Measurements from ENCODE around the gene CCND1.
"Not testable (repeated sequence)": the region's sequence is repeated elsewhere in the genome, so short reads cannot be mapped to it uniquely, and the experiment has no call there.

Gene CCND1

DNA sequence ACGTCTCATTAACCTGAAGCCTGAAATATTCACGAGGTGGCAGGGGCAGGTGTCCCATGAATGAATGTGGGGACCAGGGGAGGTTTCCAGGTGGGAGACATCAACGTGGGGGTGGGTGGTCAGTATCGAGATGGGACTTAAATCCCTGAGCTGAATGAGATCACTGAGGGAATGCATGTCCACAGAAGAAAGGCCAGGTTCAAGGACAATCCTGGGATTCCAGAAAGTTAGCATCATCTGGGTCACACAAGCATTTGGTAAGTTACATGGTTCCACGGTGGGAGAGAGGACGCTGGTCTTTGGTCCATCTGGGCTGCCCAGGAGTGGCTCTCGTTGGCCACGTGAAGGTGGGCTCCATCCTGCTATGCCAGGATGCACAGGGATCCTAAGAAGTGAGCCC is 22.7 kb upstream of the CCND1 start:
- DNase-seq: no peak

DNA sequence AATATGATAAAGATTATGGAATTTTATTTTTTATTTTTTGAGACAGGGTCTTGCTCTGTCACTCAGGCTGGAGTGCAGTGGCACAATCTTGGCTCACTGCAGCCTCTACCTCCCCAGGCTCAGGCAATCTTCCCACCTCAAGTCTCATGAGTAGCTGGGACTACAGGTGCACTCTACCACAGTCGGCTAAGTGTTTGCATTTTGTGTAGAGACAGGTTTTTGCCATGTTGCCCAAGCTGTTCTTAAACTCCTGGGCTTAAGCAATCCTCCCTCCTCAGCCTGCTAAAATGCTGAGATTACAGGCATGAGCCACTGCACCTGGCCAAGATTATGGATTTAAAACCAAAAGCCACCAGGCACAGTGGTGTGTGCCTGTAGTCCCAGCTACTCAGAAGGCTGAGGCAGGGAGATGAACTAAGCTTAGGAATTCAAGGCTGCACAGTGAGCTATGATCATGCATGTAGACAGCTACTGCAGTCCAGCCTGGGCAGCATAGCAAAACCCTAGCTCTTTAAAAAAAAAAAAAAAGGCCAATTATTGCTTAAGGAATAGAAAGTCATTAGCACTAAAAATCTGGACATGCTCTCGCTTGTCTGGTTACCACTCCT is 20.2 kb upstream of the CCND1 start:
- no peak for DNase-seq

DNA sequence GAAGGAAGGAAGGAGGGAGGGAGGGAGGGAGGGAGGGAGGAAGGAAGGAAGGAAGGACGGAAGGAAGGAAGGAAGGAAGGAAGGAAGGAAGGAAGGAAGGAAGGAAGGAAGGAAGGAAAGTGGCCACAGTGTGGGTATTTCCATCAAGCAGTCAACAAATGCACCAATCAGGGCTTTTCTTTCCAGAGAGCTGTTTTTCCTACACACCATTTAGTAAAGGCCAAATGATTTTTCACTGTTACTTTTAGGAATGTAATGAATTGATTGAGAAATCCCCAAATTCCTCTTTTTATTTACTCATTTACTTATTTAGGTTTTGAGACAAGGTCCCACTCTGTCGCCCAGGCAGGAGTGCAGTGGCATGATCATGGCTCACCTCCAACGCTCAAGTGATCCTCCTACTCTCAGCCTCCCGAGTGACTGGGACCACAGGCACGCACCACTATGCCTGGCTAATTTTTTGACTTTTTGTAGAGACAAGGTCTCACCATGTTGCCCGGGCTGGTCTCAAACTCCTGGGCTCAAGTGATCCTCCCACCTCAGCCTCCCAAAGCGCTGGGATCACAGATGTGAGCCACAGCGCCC is 18.8 kb upstream of the CCND1 start:
- not testable (repeated sequence) for DNase-seq

DNA sequence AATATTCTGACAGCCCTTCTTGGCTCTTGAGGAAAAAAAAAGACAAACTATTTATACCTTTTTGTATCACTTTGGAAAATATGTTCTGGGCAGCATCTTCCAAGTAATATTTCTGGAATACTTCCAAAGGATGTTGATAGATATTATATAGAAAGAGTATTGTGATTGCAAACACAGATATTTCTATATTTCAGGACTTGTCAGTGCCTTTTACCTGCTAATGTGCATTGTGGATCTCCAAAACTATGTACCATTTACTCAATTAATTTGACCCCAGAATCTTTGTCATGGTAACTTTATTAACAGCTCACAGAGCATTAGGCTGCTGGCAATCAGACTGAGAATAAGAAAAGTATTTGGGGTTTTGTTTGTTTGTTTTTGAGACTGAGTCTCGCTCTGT is 16.7 kb upstream of the CCND1 start:
- no peak for DNase-seq

DNA sequence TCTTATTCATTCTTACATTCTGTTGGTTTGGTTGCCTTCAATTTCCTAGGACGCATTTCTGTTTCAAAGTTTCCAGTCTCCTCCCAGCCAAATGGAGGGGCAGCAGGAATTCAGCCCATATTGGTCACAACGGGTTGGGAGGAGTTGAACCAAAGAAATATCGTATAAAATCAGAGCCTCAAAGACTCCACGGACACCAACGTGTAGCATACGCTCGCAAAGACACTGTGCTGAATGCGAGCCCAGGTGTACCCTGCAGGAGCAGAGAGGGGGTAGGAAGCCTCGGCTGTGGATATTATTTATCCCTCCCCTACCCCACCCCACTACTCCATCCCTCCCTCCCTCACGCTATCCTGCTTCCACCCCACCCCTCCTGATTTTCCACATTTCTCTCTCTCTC is 15.5 kb upstream of the CCND1 start:
- DNase-seq: no peak

DNA sequence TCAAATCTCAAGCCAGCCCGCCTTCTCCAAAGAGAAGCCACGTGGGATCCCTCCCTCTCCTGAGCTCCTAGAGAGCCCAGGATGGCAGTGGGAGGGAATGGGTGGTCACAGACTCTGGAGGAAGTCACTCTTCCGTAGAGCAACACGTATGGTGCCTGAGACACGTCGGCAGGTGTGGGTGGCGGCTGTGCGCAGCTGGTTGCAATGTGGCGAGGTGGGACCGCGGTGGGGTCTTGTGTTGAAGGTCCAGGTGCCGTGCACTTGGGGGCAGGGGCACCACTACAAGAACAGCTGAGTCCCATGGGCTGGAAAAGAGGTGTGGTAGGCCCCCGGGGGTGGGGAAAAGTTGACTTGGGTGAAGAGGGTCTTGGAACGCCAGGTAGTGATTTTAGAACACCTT is 13.4 kb upstream of the CCND1 start:
- no peak for DNase-seq

DNA sequence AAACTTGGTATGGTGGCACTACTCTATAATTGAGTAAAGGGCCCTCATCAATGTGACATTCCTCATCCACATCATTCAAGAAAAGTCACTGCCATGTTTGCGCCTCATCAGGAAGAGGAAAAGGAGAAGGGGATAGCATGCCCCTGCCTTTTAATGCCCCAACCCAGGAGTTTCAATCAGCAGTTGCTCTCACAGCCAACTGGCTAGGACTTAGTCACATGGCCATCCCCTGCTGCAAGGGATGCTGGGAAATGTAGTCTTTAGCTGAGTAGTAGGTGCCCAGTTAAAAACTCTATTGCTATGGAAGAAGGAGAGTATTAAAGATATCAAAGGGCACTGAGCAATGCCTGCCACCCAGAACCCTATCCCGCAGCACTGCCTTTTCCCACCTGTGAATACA is 10.9 kb upstream of the CCND1 start:
- no peak for DNase-seq

DNA sequence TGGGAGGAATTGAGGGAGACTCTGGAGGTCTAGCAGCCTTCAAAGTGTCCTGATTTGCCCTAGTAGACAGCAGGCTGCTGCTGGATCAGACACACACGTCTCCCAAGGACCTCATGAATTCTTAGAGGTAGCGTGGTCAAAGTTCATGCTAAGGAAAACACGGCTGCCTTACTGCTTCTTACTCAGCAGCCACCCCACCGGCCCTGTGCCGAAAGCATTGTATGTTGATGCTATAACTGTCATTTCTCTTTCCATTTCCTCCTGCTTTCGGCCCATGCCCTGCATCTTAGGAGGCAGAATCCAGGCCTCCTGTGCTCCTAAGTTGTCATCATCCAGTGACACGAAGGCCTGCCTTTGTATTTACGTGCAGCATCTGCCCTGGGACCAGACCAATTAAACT is 10.5 kb upstream of the CCND1 start:
- DNase-seq: no peak

DNA sequence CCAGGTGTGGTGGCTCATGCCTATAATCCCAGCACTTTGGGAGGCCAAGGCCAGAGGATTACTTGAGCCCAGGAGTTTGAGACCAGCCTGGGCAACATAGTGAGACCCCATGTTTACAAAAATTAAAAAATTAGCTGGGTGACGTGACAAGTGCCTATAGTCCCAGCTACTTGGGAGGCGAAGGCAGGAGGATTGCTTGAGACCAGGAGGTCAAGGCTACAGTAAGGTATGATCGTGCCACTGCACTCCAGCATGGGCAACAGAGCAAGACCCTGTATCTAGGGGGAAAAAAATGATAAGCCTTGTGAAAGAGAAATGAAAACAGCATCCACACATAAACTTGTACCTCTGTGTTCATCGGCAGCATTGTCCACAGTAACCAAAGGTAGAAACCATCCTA is 8.1 kb upstream of the CCND1 start:
- no peak for DNase-seq

DNA sequence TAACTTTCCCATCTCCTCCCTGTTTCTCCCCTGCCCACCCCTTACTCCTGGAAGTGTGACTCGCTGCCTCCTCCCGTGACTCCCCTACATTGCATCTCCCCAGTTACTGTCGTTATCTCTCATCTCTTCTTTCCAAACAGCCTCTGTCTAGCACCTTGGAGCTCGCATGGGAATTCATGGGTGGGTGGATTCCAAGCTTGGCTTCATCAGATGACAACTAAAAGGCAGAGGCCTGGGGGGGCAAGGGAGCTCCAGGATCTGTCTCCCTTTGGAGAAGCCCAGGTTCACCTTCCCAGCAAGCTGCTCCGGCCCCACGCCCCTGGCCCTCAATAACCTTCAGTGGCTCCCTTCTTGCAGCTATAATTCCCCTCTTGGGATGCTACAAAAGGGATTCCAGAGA is 6.9 kb upstream of the CCND1 start:
- DNase-seq: no peak

DNA sequence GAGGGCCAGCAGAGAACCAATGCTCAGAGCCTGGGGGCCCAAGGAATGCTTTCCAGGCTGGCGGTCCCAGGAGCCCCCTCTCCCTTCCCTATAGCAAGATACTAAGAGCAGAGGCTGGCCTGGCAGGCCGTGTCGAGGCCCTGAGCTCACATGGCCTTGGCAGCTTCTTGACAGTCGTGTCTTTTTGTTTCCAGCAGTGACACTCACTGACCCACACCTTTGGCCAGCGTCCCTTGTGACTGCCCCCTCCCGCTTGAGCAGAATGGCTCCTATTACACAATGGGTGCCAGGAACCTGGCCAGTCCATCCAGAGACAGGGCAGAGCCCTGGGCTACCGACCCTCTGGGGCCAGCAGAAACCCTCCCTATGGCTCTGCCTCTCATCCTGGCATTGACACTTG is 6.4 kb upstream of the CCND1 start:
- no peak for DNase-seq

DNA sequence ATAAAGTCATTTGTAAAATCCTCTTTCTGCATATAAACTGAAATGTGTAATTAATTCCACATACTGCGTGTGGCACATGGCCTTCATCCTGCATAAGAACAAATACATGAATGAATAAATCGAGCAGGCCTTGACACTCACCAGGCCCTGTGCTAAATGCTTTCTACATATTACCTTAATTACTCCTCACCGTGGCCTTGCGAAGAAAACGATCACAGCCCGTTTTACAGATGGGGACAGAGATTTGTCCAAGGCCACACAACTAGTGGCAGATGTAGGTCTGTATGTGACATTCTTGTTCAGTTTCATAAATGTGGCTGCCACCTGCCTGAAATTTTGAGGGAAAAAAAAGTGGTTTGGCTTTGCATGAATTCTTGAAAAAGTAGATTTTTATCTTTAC is 5.8 kb upstream of the CCND1 start:
- DNase-seq: no peak

DNA sequence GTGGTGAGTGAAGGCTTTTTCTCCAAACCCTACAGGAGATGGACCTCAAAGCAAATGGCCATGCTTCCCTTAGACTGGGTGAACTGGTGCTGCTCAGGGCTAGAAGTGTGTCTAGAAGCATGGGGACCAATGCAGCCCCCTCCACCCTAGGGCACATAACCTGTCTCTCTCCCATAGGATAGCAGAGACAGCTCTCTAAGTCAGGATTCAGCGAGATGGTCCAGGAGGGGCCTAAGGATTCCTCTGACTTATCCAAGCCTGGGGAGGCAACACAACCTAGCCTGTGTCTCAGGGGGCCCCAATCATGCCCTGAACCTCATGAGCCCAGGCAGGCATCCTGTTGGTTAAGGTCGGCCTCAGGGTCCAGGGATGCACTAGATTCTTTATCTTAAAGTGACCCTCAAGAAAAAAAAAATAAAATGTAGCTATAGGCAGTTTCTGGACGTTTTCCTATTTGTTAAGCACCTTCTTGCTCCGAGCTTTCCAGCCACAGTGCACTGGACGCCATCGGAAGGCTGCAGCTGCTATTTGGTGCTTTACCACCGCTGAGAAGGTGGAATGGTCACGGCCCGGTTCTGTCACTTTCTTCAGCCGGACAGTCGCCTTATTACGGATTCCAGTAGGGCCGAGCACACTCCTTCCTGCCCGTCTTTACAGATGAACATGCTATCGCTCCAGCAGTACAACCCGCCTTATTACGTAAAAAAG is 5.0 kb upstream of the CCND1 start:
- DNase-seq: no peak

DNA sequence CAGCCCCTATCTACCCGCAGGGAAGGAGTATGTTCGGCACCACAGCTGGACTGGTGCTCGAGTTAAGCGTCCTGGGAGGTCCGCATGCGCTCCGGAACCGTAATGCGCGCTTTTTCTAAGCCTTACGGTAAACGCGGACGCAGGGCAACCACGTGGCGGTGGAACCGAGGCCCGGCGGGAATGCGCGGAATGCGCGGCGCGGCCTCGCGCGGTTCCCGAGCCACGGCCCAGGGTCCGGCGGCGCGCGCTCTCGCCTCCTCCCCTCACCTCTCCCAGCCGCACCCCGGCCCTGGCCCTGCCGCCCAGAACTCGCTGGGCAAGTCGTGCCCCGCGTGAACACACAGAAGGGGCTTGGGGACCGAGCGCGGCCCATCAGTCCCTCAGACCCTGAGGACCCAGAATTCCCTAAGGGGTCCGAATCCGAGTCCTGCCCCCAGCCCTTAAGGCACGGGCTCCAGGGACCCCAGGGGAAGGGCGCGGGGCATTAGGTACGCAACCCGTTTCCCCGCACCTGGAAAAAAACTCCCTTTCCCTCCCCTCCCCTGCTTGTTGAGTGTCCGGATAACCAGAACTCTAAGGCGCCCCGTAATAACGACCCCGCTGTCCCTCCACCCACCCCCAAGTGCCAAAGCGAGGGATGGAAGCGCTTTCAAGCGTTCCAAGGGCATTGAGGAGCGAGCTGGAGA is 4.3 kb upstream of the CCND1 start:
- DNase-seq: no peak

DNA sequence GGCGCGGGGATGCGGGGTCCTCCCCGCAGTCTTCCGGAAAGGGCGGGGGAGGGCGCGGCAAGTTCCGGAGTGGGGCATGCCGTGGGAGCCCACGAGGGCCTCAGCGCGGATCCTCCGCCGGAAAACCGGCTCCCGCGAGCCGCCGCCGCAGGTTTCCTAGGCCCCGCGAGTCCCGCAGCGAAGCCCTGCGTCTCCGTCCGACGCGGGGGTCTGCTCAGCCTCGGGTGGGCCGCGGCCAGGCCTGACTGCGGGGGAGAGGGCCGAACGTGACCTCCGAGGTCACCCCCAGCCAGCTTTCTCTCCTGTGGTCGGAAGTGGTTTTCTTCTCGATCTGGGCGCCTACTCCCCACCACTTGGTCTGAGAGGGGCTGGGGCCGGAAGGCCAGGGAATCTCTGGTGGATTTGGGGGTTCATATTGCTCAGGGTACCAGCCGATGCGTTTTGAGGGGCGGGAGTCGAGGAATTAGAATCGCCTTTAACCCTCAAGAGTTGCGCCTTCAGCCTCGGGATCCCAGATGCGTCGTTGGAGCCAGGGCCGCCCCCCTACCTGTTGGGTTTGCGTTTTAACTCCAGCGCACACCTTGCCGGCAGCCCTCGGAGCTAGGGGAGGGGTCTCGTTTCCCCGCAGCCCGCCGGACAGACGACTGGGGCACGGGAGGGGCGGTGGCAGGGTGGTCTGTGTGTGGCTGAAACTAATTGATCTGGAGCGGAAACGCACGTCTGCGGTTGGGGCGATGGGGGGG is 3.6 kb upstream of the CCND1 start:
- no peak for DNase-seq

DNA sequence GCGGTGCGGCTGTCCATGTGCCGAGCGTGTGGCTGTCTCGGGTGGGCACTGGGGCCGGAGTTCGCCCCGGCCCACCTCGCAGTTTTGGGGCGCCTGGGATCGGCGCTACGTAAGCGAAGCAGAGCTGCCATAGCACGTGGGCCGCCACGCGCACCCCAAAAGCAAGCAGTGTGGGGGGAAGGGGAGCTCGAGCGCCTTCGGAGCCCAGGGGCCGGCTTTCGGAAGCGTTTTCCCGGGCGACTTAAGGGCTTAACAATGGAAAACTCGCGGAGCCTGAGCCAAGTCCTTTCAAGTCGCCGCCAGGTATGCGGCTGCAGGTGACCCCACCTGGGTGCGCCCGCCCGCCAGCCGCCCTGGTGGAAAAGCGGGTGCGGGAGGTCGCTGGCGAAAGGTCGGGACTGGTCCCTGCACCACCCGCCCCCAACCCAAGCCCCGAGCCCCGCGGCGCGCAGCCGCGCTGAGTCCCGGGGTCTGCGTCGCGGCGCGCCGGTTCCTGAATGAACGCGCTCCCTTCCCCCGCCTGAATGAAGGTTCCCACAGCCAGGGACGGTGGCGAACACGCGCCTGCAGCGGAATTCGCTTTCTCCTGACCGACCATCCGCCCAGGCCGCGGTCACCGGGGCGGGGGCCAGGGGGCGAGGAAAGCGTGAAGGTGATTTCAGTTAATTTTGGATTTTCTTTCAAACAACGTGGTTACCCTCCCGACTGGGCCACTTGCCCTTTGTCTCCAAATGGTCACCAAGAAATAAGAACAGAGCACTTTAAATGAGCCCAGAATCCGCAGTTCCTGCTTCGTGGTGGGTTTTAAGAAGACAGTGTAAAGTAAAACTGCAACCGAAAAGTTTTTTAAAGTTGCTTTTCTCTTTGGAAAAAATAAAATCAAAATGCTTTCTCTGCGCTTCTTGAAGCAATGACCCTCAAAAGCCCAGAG is 2.8 kb upstream of the CCND1 start:
- DNase-seq: no peak

DNA sequence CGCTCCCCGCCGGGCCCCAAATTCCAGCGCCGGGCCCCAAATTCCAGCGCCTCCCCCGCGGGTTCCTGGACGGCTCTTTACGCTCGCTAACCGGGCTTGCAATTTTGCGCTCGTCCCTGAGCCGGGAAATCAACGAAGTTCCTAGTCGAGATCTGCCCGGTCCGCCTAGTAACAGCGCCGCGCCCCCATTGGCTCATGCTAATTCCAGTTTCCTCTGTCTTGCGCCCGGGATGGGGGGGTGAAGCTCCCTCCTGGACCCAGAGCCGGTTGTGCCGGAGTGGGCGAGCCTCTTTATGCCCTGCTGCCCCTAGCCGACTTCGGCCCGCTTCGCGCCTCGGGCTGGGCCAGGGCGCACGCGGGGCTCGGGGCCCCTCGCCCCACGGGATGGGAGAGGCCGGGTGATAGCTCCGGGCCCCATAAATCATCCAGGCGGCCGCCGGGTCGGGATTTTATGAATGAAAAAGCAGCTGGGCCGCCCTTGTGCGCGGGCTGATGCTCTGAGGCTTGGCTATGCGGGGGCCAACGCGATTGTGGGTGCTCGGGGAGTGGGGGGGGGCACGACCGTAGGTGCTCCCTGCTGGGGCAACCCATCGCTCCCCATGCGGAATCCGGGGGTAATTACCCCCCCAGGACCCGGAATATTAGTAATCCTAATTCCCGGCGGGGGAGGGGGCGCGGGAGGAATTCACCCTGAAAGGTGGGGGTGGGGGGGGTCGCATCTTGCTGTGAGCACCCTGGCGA is 1.8 kb upstream of the CCND1 start:
- DNase-seq: peak; percentile 76

DNA sequence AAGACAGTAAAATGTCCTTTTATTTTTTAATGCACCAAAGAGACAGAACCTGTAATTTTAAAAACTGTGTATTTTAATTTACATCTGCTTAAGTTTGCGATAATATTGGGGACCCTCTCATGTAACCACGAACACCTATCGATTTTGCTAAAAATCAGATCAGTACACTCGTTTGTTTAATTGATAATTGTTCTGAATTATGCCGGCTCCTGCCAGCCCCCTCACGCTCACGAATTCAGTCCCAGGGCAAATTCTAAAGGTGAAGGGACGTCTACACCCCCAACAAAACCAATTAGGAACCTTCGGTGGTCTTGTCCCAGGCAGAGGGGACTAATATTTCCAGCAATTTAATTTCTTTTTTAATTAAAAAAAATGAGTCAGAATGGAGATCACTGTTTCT is 1.1 kb upstream of the CCND1 start:
- no peak for DNase-seq

DNA sequence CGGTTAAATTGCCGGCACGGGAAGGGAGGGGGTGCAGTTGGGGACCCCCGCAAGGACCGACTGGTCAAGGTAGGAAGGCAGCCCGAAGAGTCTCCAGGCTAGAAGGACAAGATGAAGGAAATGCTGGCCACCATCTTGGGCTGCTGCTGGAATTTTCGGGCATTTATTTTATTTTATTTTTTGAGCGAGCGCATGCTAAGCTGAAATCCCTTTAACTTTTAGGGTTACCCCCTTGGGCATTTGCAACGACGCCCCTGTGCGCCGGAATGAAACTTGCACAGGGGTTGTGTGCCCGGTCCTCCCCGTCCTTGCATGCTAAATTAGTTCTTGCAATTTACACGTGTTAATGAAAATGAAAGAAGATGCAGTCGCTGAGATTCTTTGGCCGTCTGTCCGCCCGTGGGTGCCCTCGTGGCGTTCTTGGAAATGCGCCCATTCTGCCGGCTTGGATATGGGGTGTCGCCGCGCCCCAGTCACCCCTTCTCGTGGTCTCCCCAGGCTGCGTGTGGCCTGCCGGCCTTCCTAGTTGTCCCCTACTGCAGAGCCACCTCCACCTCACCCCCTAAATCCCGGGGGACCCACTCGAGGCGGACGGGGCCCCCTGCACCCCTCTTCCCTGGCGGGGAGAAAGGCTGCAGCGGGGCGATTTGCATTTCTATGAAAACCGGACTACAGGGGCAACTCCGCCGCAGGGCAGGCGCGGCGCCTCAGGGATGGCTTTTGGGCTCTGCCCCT is 529 bp upstream of the CCND1 start:
- DNase-seq: no peak

DNA sequence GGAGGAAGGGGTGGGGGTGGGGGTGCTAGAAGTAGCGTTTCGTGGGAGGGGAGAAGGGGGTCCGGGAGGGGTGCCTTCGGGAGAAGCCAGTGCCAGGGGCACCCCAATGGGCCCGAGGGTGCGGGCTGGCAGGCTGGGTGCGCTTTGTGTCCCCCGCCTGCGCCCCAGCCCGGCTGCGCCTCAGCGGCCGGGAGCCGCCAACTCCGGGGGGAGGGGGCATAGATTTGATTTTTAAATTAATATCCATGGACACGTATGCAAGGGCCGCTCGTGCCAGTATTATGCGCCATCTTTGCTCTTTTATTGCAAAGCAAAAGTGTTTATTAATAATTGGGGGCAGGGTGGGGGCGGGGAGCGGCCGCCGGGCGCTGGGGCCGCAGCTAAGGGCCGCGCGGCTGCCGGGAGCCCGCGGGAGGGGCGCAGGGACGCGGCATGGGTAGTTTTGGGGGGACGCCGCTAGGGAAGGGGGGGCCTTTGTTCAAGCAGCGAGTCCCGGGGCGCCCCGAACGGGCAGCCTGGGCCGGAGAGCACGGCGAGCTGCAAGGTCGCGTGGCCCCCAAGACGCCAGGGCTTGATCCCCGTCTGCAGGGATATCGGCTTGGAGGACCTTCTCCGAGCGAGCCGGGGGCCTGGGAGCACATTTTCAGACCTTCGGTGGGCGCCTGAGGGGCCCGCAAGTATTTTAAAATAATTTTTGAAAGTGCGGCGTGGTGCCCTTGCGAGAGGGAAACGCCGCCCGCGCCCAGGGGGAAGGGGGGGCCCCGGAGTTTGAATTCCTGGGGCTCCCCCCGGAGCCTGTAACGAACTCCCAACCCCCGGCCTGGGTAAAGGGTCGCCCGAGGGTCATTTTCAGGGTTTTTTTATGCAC is 959 bp downstream of the CCND1 start:
- DNase-seq: no peak
